Measurements from ENCODE around the gene PRSS50.

DNA sequence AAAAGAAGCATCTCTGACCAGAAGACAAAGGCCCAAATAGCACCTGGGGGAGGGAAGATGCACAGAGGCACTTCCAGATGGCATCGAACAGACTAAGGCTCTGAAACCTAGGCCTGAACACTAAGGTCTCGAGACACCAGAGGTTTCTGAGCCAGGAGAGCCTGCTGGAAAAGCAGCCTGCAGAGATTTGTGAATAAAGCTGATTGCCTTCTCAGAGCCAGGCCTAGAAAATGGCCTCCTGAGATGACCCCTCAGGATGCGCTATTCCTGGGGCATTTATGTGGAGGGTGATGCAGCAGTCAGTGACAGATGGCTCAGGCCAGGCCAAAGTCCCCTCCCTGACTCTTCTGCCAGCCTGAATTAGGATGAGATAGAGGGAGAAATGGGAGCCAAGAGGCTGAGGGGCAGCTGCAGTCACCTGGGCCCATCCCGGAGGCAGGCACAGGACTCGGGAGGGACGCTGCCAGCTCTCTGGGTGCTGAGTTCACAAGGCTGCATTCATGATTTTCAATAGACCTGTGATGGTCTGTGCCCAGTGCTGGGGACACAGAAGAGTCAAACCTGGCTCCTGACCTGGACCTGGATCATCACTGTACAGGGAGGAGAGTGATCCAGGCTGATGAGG, 6.9 kb downstream of the PRSS50 start:
- TF ChIP-seq, protein P1, sequence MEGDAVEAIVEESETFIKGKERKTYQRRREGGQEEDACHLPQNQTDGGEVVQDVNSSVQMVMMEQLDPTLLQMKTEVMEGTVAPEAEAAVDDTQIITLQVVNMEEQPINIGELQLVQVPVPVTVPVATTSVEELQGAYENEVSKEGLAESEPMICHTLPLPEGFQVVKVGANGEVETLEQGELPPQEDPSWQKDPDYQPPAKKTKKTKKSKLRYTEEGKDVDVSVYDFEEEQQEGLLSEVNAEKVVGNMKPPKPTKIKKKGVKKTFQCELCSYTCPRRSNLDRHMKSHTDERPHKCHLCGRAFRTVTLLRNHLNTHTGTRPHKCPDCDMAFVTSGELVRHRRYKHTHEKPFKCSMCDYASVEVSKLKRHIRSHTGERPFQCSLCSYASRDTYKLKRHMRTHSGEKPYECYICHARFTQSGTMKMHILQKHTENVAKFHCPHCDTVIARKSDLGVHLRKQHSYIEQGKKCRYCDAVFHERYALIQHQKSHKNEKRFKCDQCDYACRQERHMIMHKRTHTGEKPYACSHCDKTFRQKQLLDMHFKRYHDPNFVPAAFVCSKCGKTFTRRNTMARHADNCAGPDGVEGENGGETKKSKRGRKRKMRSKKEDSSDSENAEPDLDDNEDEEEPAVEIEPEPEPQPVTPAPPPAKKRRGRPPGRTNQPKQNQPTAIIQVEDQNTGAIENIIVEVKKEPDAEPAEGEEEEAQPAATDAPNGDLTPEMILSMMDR (IDR thresholded peaks at IDR 0.05 in 2 of 3, conservative IDR thresholded peaks at IDR 0.05 in 1 of 3; ENCODE audit: borderline replicate concordance in 1 of 3, insufficient read depth in 1 of 3, low read depth in 2 of 3, low read length in 2 of 3), result no peak
- TF ChIP-seq ZNF274 (IDR thresholded peaks at IDR 0.05; ENCODE audit: low read depth, low read length), result no peak
- no peak for TF ChIP-seq EZH2 (IDR thresholded peaks at IDR 0.05)
- TF ChIP-seq CEBPB (IDR thresholded peaks at IDR 0.05; ENCODE audit: low read depth), result no peak
- no peak for TF ChIP-seq POLR2A (IDR thresholded peaks at IDR 0.05; ENCODE audit: borderline replicate concordance, extremely low read depth, insufficient read depth, insufficient read length)
- TF ChIP-seq POLR2AphosphoS5 (IDR thresholded peaks at IDR 0.05; ENCODE audit: low read depth, low read length), result no peak
- no peak for TF ChIP-seq SIN3A (IDR thresholded peaks at IDR 0.05; ENCODE audit: low read depth)
- TF ChIP-seq TCF7L2 (IDR thresholded peaks at IDR 0.05; ENCODE audit: borderline replicate concordance, extremely low read depth, insufficient read depth, insufficient read length), result no peak
